ENCODE data around the gene TMEM245.
"Not testable (repeated sequence)": the region's sequence is repeated elsewhere in the genome, so short reads cannot be mapped to it uniquely, and the experiment has no call there.

Gene TMEM245

DNA sequence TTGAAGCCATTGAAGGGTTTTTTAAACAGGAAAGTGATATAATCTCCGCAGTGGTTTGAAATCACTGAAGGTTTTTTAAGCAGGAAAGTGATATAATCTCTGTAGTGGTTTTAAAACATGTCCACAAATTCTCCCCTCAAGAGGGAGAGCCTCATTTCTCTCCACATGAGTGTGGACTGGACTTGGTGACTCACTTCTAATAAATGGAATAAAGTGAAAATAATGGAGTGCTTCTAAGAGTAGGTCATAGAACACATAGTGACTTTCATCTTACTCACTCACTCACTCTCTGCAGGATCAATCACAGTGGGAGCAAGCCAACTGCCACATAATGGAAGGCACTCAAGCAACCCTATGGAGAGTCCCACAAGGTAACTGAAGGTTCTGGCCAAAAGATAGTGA, 118.5 kb downstream of the TMEM245 start:
- no peak for FAIRE-seq
- DNase-seq (ENCODE audit: insufficient read length) = no peak
- TF ChIP-seq POLR2A (IDR thresholded peaks at IDR 0.05; ENCODE audit: low read depth, low read length) (no peak), POLR2AphosphoS5 (IDR thresholded peaks at IDR 0.05; ENCODE audit: low read depth, low read length) (no peak), TAF1 (IDR thresholded peaks at IDR 0.05; ENCODE audit: borderline replicate concordance, low read depth, low read length) (no peak)

- FAIRE-seq = no peak
- DNase-seq (ENCODE audit: insufficient read length) = no peak
- no peak for TF ChIP-seq POLR2A (IDR thresholded peaks at IDR 0.05; ENCODE audit: low read depth, low read length)
- TF ChIP-seq POLR2AphosphoS5 (IDR thresholded peaks at IDR 0.05; ENCODE audit: low read depth, low read length) = no peak
- no peak for TF ChIP-seq TAF1 (IDR thresholded peaks at IDR 0.05; ENCODE audit: borderline replicate concordance, low read depth, low read length)
These were observed 122.6 kb downstream of the TMEM245 start for GRCh38 chr9:108997112-108997511.

GRCh38 chr9:108996643-108997042, 123.1 kb downstream of the TMEM245 start:
- no peak for FAIRE-seq
- DNase-seq (ENCODE audit: insufficient read length) = no peak
- TF ChIP-seq POLR2A (IDR thresholded peaks at IDR 0.05; ENCODE audit: low read depth, low read length) (no peak), POLR2AphosphoS5 (IDR thresholded peaks at IDR 0.05; ENCODE audit: low read depth, low read length) (no peak), TAF1 (IDR thresholded peaks at IDR 0.05; ENCODE audit: borderline replicate concordance, low read depth, low read length) (no peak)

DNA sequence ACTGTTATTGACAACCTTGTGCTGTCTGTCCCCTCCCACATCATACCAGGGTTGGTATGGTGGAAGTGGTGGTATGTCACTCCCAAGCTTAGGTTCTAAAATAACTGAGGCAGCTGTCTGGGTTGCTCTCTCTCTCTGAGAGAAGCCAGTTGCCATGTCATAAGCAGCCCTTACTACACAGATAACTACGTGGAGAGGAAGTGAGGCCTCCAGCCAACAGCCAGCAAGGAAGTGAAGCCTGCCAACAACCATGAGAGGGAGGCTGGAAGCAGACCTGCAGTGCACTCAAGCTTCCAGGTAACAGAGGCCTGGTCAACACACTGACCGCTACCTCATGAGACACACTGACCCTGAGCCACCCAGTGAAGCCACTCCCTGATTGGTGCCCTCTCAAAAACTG, 125.1 kb downstream of the TMEM245 start:
- no peak for TF ChIP-seq POLR2A (IDR thresholded peaks at IDR 0.05; ENCODE audit: low read depth, low read length)
- no peak for TF ChIP-seq TAF1 (IDR thresholded peaks at IDR 0.05; ENCODE audit: borderline replicate concordance, low read depth, low read length)
- no peak for TF ChIP-seq POLR2AphosphoS5 (IDR thresholded peaks at IDR 0.05; ENCODE audit: low read depth, low read length)
- no peak for DNase-seq (ENCODE audit: insufficient read length)
- peak; percentile 46 for FAIRE-seq

- DNase-seq (ENCODE audit: insufficient read length) (no peak), FAIRE-seq (no peak)
- no peak for TF ChIP-seq TAF1 (IDR thresholded peaks at IDR 0.05; ENCODE audit: borderline replicate concordance, low read depth, low read length)
- TF ChIP-seq POLR2AphosphoS5 (IDR thresholded peaks at IDR 0.05; ENCODE audit: low read depth, low read length) = no peak
- no peak for TF ChIP-seq POLR2A (IDR thresholded peaks at IDR 0.05; ENCODE audit: low read depth, low read length)
These were observed 128.3 kb downstream of the TMEM245 start for GRCh38 chr9:108991479-108991878.

GRCh38 chr9:108983885-108984284, 135.9 kb downstream of the TMEM245 start:
- FAIRE-seq (no peak), DNase-seq (ENCODE audit: insufficient read length) (no peak)
- TF ChIP-seq POLR2AphosphoS5 (IDR thresholded peaks at IDR 0.05; ENCODE audit: low read depth, low read length) = no peak
- no peak for TF ChIP-seq POLR2A (IDR thresholded peaks at IDR 0.05; ENCODE audit: low read depth, low read length)
- TF ChIP-seq TAF1 (IDR thresholded peaks at IDR 0.05; ENCODE audit: borderline replicate concordance, low read depth, low read length) = no peak

DNA sequence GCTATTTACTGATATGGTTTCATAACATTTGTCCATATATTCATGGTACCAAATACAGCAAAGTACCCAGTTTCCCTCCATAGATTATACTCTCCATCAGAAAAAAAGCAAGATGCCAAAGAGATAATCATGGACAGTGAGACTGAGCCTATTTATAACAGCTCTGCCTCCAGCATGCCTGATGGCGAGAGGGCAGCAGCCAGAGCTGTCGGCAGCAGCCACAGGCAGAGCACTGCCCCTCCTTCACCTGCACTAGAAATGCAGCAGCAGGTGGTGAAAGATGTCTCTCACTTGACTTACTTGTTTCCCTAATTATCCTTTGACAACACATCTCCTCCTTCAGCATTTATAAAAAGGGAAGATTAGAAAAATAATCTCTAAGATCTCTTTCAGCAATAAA, 138.9 kb downstream of the TMEM245 start:
- FAIRE-seq = no peak
- TF ChIP-seq POLR2AphosphoS5 (IDR thresholded peaks at IDR 0.05; ENCODE audit: low read depth, low read length) = no peak
- TF ChIP-seq TAF1 (IDR thresholded peaks at IDR 0.05; ENCODE audit: borderline replicate concordance, low read depth, low read length) = no peak
- no peak for TF ChIP-seq POLR2A (IDR thresholded peaks at IDR 0.05; ENCODE audit: low read depth, low read length)
- DNase-seq (ENCODE audit: insufficient read length) = no peak

GRCh38 chr9:108978205-108978604, 141.5 kb downstream of the TMEM245 start:
- FAIRE-seq (no peak), DNase-seq (ENCODE audit: insufficient read length) (no peak)
- TF ChIP-seq TAF1 (IDR thresholded peaks at IDR 0.05; ENCODE audit: borderline replicate concordance, low read depth, low read length) (no peak), POLR2A (IDR thresholded peaks at IDR 0.05; ENCODE audit: low read depth, low read length) (no peak), POLR2AphosphoS5 (IDR thresholded peaks at IDR 0.05; ENCODE audit: low read depth, low read length) (no peak)

DNA sequence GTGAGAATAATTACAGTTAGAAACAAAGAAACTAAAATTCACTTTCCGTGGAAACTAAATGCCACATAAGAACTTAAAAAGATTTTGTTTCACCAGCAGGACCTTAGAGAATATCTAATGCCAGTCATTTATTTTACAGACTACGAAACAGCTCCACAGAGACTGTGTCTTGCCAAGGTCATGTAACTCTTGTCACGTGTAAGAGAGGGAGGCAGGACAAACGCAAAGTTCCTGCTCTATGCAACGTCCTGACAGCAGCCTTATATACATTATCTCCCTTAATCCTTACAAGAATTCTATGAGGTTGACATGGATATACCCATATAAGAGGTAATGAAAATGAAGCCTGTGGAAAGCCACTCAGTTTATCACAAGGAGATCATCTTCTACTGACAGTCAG, 145.9 kb downstream of the TMEM245 start:
- TF ChIP-seq TAF1 (IDR thresholded peaks at IDR 0.05; ENCODE audit: borderline replicate concordance, low read depth, low read length) (no peak), POLR2A (IDR thresholded peaks at IDR 0.05; ENCODE audit: low read depth, low read length) (no peak), POLR2AphosphoS5 (IDR thresholded peaks at IDR 0.05; ENCODE audit: low read depth, low read length) (no peak)
- DNase-seq (ENCODE audit: insufficient read length) = no peak
- no peak for FAIRE-seq

DNA sequence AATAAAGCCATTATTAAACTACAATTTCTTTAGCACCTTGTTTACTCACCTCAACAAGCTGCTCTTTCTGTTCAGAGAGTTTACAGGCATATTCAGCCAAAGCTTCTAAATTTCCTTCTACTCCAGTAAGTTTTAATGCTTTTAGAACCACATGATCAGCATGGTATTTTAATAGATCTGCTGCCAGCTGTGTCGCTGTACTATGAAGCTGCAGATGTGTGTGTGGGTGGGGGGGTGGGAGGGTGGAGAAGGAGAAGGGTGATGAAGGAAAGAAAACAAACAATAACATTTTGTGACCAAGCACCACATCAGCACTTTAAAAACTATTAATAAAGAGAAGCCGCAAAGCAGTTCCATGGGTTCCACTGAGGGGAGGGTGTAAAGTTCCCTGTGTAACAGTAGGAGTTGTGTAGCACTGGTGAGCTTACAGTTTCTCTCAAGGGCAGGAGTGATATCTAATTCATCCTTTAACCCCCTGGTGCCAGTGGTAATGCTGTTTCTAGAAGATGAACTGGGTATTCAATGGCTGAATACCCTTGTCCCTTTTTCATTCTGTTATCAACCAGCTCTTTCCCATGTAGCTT, 147.0 kb downstream of the TMEM245 start:
- TF ChIP-seq TAF1 (IDR thresholded peaks at IDR 0.05; ENCODE audit: borderline replicate concordance, low read depth, low read length) (no peak), POLR2A (IDR thresholded peaks at IDR 0.05; ENCODE audit: low read depth, low read length) (no peak), POLR2AphosphoS5 (IDR thresholded peaks at IDR 0.05; ENCODE audit: low read depth, low read length) (no peak)
- FAIRE-seq = no peak
- DNase-seq (ENCODE audit: insufficient read length) = no peak

DNA sequence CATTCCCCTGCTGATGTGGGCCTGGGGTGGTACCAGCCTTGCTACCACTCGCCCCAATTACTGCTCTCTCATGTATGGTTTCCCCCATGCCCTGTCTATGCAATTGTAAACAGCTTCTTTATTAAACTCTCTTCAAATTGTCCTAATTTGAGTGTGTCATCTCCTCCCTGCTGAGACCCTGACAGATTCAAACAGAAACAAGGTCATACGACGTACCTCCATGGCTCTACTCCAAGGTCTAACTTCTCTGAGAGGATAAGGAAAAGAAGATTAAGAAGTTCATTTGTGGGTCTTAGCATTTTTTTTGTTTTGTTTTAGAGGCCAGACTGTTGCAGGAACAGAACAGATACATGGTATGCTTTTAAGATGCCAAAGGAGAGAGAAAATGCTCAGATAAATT, 147.6 kb downstream of the TMEM245 start:
- FAIRE-seq = no peak
- DNase-seq (ENCODE audit: insufficient read length) = no peak
- no peak for TF ChIP-seq POLR2A (IDR thresholded peaks at IDR 0.05; ENCODE audit: low read depth, low read length)
- TF ChIP-seq TAF1 (IDR thresholded peaks at IDR 0.05; ENCODE audit: borderline replicate concordance, low read depth, low read length) = no peak
- no peak for TF ChIP-seq POLR2AphosphoS5 (IDR thresholded peaks at IDR 0.05; ENCODE audit: low read depth, low read length)

- DNase-seq (ENCODE audit: insufficient read length); FAIRE-seq: not testable (repeated sequence)
These were observed 148.4 kb downstream of the TMEM245 start for GRCh38 chr9:108971392-108971791.

- TF ChIP-seq POLR2AphosphoS5 (IDR thresholded peaks at IDR 0.05; ENCODE audit: low read depth, low read length) (no peak), POLR2A (IDR thresholded peaks at IDR 0.05; ENCODE audit: low read depth, low read length) (no peak), TAF1 (IDR thresholded peaks at IDR 0.05; ENCODE audit: borderline replicate concordance, low read depth, low read length) (no peak)
- DNase-seq (ENCODE audit: insufficient read length) = no peak
- FAIRE-seq = no peak
These were observed 151.8 kb downstream of the TMEM245 start for GRCh38 chr9:108967916-108968315.
